Transverse colon (tissue), 4 donors: Measurements from ENCODE around the gene ZNF385B.

Source experiments
- CTCF ChIP-seq, 5 experiments: fragments of 200-600 bp in 3 of 5; fragments of 450-650 bp in 2 of 5; sonication (generic) in 3 of 5; IDR thresholded peaks; 1 replicate in 2 of 5; 2 replicates in 3 of 5; pipeline ENCODE4 v1.5.1; 2016 to 2017; ENCODE audit warnings: antibody characterized with exemption in 5 of 5, inconsistent platforms in 3 of 5, mild to moderate bottlenecking in 2 of 5, moderate library complexity in 1 of 5
- EP300 ChIP-seq: sonication (generic); formaldehyde crosslinking; IDR thresholded peaks from one replicate; pipeline ENCODE4 v1.6.1; 2017; ENCODE audit warnings: antibody characterized with exemption, low read depth
- POLR2A ChIP-seq: fragments of 450-650 bp; IDR thresholded peaks from one replicate; pipeline ENCODE4 v1.6.1; 2016; ENCODE audit warnings: antibody characterized with exemption, mild to moderate bottlenecking, moderate library complexity
- POLR2AphosphoS5 ChIP-seq, 3 donors: sonication (generic); formaldehyde crosslinking; IDR thresholded peaks; one replicate each; pipeline ENCODE4 v1.6.1; 2016; ENCODE audit warnings: antibody characterized with exemption in 3 of 3

DNA sequence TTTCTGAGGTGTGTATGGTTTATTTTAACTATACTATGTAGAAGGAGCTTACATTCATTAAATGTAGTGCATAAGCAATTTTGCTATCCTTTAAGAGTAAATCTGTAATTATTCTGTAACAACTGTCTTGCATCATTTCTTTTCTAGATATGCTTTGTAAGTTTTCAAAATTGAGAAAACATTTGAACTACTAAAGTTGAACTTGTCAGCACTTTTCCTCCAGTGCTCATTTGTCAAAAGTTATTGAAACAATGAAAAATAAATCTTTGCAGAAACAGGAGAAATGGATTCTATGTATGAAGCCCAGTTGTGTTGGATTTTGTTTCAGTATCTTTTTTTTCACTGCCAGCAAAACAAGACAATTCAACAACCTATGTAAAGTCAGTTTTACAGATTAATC, 14.5 kb upstream of the ZNF385B start:
- TF ChIP-seq CTCF (IDR thresholded peaks at IDR 0.05) (no peak), POLR2AphosphoS5 (IDR thresholded peaks at IDR 0.05) (no peak), POLR2A (no peak), EP300 (no peak)
